SK-N-SH treated with all-trans-retinoic acid at 6 μM for 48 hours (cell line): ENCODE measurements around the gene GPNMB.

Experiments used
- ATAC-seq: fragments of 200-7000 bp; cut with Tn5 transposase; 3 replicates; pipeline ENCODE4 v1.9.1; 2020; ENCODE audit warnings: mild to moderate bottlenecking, moderate library complexity
- ARNTL ChIP-seq: fragments of 450-650 bp; formaldehyde crosslinking; IDR thresholded peaks from 2 replicates; pipeline ENCODE4 v1.5.0; 2020; ENCODE audit warnings: low read depth, mild to moderate bottlenecking, moderate library complexity, borderline replicate concordance
- BACH2 ChIP-seq: fragments of 250-450 bp; sonication (Bioruptor Pico); IDR thresholded peaks from 2 replicates; pipeline ENCODE4 v1.9.0; 2021; ENCODE audit warnings: mild to moderate bottlenecking, borderline replicate concordance
- CSDC2 ChIP-seq: fragments of 250-450 bp; sonication (Bioruptor Pico); IDR thresholded peaks from 2 replicates; pipeline ENCODE4 v1.5.0; 2020; ENCODE audit warnings: mild to moderate bottlenecking, moderate library complexity
- ESRRG ChIP-seq: fragments of 250-450 bp; sonication (Bioruptor Pico); IDR thresholded peaks from 2 replicates; pipeline ENCODE4 v1.6.1; 2021; ENCODE audit warnings: mild to moderate bottlenecking
- GLIS3 ChIP-seq: fragments of 250-450 bp; sonication (Bioruptor Pico); IDR thresholded peaks from 2 replicates; pipeline ENCODE4 v1.5.0; 2020; ENCODE audit warnings: mild to moderate bottlenecking, moderate library complexity
- ISL1 ChIP-seq: fragments of 250-450 bp; sonication (Bioruptor Pico); IDR thresholded peaks from 2 replicates; pipeline ENCODE4 v2.1.2; 2022; ENCODE audit warnings: mild to moderate bottlenecking, moderate library complexity
- OSR1 ChIP-seq: fragments of 250-450 bp; sonication (Bioruptor Pico); IDR thresholded peaks from 2 replicates; pipeline ENCODE4 v1.8.0; 2022; ENCODE audit warnings: moderate library complexity, mild to moderate bottlenecking, inconsistent platforms
- PATZ1 ChIP-seq: fragments of 250-450 bp; sonication (Bioruptor Pico); IDR thresholded peaks from 2 replicates; pipeline ENCODE4 v1.8.0; 2020; ENCODE audit warnings: mild to moderate bottlenecking, moderate library complexity, borderline replicate concordance
- POU6F1 ChIP-seq: fragments of 250-450 bp; sonication (Bioruptor Pico); IDR thresholded peaks from 2 replicates; pipeline ENCODE4 v1.8.0; 2021; ENCODE audit warnings: low read depth, mild to moderate bottlenecking, moderate library complexity, borderline replicate concordance
- PPARA ChIP-seq: fragments of 250-450 bp; sonication (Bioruptor Pico); IDR thresholded peaks from 2 replicates; pipeline ENCODE4 v1.5.0; 2020; ENCODE audit warnings: mild to moderate bottlenecking, borderline replicate concordance
- RARB ChIP-seq: fragments of 250-450 bp; sonication (Bioruptor Pico); IDR thresholded peaks from 2 replicates; pipeline ENCODE4 v1.8.0; 2021; ENCODE audit warnings: mild to moderate bottlenecking, moderate library complexity
- SNAI2 ChIP-seq: fragments of 250-450 bp; sonication (Bioruptor Pico); IDR thresholded peaks from 2 replicates; pipeline ENCODE4 v1.5.0; 2020; ENCODE audit warnings: mild to moderate bottlenecking, moderate library complexity
- TCF4 ChIP-seq: fragments of 250-450 bp; sonication (Bioruptor Pico); IDR thresholded peaks from 2 replicates; pipeline ENCODE4 v1.8.0; 2021; ENCODE audit warnings: mild to moderate bottlenecking, moderate library complexity, borderline replicate concordance
- TOX ChIP-seq: fragments of 250-450 bp; sonication (Bioruptor Pico); IDR thresholded peaks from 2 replicates; pipeline ENCODE4 v1.8.0; 2021; ENCODE audit warnings: mild to moderate bottlenecking, moderate library complexity, borderline replicate concordance
- TSHZ2 ChIP-seq: fragments of 250-450 bp; sonication (Bioruptor Pico); IDR thresholded peaks from 2 replicates; pipeline ENCODE4 v1.5.0; 2020; ENCODE audit warnings: mild to moderate bottlenecking, moderate library complexity
- ZC3H10 ChIP-seq: fragments of 250-450 bp; sonication (Bioruptor Pico); IDR thresholded peaks from 2 replicates; pipeline ENCODE4 v1.5.1; 2021; ENCODE audit warnings: mild to moderate bottlenecking, moderate library complexity
- ZFP3 ChIP-seq: fragments of 250-450 bp; sonication (Bioruptor Pico); IDR thresholded peaks from 2 replicates; pipeline ENCODE4 v1.5.0; 2020; ENCODE audit warnings: mild to moderate bottlenecking, moderate library complexity
- ZFP30 ChIP-seq: fragments of 450-650 bp; formaldehyde crosslinking; IDR thresholded peaks from 2 replicates; pipeline ENCODE4 v1.5.0; 2022; ENCODE audit warnings: mild to moderate bottlenecking, moderate library complexity
- ZNF565 ChIP-seq: fragments of 450-650 bp; formaldehyde crosslinking; conservative IDR thresholded peaks from 2 replicates; pipeline ENCODE4 v1.5.0; 2020; ENCODE audit warnings: low read depth, mild to moderate bottlenecking, moderate library complexity
- ZNF70 ChIP-seq: fragments of 450-650 bp; formaldehyde crosslinking; IDR thresholded peaks from 2 replicates; pipeline ENCODE4 v1.5.0; 2020; ENCODE audit warnings: mild to moderate bottlenecking, moderate library complexity
- ZNF8 ChIP-seq: fragments of 450-650 bp; formaldehyde crosslinking; IDR thresholded peaks from 2 replicates; pipeline ENCODE4 v1.5.0; 2020; ENCODE audit warnings: mild to moderate bottlenecking, moderate library complexity
- TF ChIP-seq, protein P1 (sequence below): fragments of 250-450 bp; sonication (Bioruptor Pico); IDR thresholded peaks from 2 replicates; pipeline ENCODE4 v1.5.1; 2020; ENCODE audit warnings: low read depth, mild to moderate bottlenecking, moderate library complexity

GPNMB gene

GRCh38 chr7:23268167-23268566 lies 21.6 kb downstream of the GPNMB start:
- TF ChIP-seq ZFP3 (no peak), RARB (CRISPR knock-in tag) (no peak), ESRRG (CRISPR knock-in tag) (no peak), TSHZ2 (CRISPR knock-in tag) (no peak), OSR1 (CRISPR knock-in tag) (no peak), SNAI2 (CRISPR knock-in tag) (no peak), POU6F1 (CRISPR knock-in tag) (no peak)
- TF ChIP-seq, all 23 proteins: peak for 0
- ATAC-seq, result no peak

DNA sequence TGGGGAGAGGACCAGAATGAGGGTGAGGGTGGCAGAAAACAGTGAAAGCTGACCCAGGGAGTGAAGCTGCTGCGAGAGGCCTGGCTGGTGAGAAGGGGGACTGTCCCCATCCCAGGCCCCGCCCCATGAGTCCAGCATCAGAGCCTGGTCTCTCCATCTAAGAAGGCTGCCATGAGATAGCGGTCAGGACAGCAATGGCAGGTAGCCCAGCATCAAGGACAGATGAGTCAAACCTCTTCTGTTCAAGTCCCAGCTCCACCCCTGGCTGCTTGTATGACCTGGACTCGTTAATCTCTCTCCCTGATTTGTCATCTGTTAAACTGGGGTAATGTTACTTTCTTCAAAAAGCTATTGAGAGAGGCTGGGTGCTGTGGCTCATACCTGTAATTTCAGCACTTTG lies 22.2 kb downstream of the GPNMB start:
- TF ChIP-seq ZNF565 (CRISPR knock-in tag), result no peak
- no peak for TF ChIP-seq TCF4 (CRISPR knock-in tag)
- no peak for TF ChIP-seq ZNF70 (CRISPR knock-in tag)
- TF ChIP-seq ZFP30, result no peak
- no peak for TF ChIP-seq ZC3H10
- no peak for TF ChIP-seq GLIS3
- no peak for TF ChIP-seq PPARA
- TF ChIP-seq ARNTL (CRISPR knock-in tag), result no peak
- TF ChIP-seq SNAI2 (CRISPR knock-in tag), result no peak
- TF ChIP-seq PATZ1 (CRISPR knock-in tag), result no peak
- no peak for TF ChIP-seq ZFP3
- TF ChIP-seq TSHZ2 (CRISPR knock-in tag), result no peak
- no peak for TF ChIP-seq OSR1 (CRISPR knock-in tag)
- TF ChIP-seq, protein P1, sequence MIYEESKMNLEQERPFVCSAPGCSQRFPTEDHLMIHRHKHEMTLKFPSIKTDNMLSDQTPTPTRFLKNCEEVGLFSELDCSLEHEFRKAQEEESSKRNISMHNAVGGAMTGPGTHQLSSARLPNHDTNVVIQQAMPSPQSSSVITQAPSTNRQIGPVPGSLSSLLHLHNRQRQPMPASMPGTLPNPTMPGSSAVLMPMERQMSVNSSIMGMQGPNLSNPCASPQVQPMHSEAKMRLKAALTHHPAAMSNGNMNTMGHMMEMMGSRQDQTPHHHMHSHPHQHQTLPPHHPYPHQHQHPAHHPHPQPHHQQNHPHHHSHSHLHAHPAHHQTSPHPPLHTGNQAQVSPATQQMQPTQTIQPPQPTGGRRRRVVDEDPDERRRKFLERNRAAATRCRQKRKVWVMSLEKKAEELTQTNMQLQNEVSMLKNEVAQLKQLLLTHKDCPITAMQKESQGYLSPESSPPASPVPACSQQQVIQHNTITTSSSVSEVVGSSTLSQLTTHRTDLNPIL, result no peak
- TF ChIP-seq BACH2 (CRISPR knock-in tag), result no peak
- TF ChIP-seq ZNF8, result no peak
- no peak for TF ChIP-seq CSDC2 (CRISPR knock-in tag)
- no peak for TF ChIP-seq ISL1
- no peak for TF ChIP-seq TOX
- TF ChIP-seq RARB (CRISPR knock-in tag), result no peak
- no peak for ATAC-seq

GRCh38 chr7:23272275-23272674 lies 25.7 kb downstream of the GPNMB start:
- TF ChIP-seq ZNF565 (CRISPR knock-in tag) (no peak), BACH2 (CRISPR knock-in tag) (no peak)
- TF ChIP-seq, all 23 proteins: peak for 0
- ATAC-seq, result no peak
